ENCODE results near the gene MRPL51. TPM values are rescaled to one million over a fixed set of nuclear protein-coding genes. Genes with fewer than 3 reads are reported as not detected.
"Not testable (repeated sequence)": the region's sequence is repeated elsewhere in the genome, so short reads cannot be mapped to it uniquely, and the experiment has no call there.

MRPL51 gene
- total and polyA plus RNA-seq, 2 donors (not counting 1 experiment from before 2014, with no cell fraction given): 18.6 to 72.6 TPM

GRCh38 chr12:6478416-6478815 lies 14.6 kb downstream of the MRPL51 start:
- no peak for TF ChIP-seq EZH2 (IDR thresholded peaks at IDR 0.05; ENCODE audit: borderline replicate concordance, insufficient read depth, low read depth, low read length, poor library complexity, severe bottlenecking)
- no peak for TF ChIP-seq CTCF (IDR thresholded peaks at IDR 0.05)
- WGBS (ENCODE audit: insufficient coverage): 96% methylated on average over 20 of the region's 20 CpGs
- H2AFZ ChIP-seq (ENCODE audit: insufficient read depth, low read depth, low read length, poor library complexity, severe bottlenecking): no peak overlapping the region
- no peaks in the 10 kb centered on the region for H3K9me3 Mint-ChIP-seq (ENCODE audit: insufficient read depth)
- no peak overlapping the region for H3K27ac ChIP-seq (ENCODE audit: low read length in 2 of 2)
- H3K27me3 ChIP-seq (replicated peaks in 1 of 4; ENCODE audit: control extremely low read depth in 1 of 4, control insufficient read depth in 3 of 4, insufficient read depth in 4 of 4, low read length in 3 of 4): no peaks in the 10 kb centered on the region
- CTCF ChIA-PET: no interaction called here
- no peaks in the 10 kb centered on the region for H3K4me1 Mint-ChIP-seq
- H4K20me1 ChIP-seq (ENCODE audit: control insufficient read depth, insufficient read depth, low read length, poor library complexity, severe bottlenecking): no peaks in the 10 kb centered on the region
- ATAC-seq (ENCODE audit: low read depth) (no peak), DNase-seq (no peak)
- no peak overlapping the region for H3K27ac Mint-ChIP-seq
- H3K9ac ChIP-seq (ENCODE audit: low read length): no peak overlapping the region
- no peaks in the 10 kb centered on the region for H3K4me1 ChIP-seq (ENCODE audit: control insufficient read depth in 2 of 2, insufficient read depth in 2 of 2, low read length in 2 of 2)
- H3K79me2 ChIP-seq (ENCODE audit: control insufficient read depth, insufficient read depth, low read length): no peaks in the 10 kb centered on the region
- no peak overlapping the region for H3K4me3 Mint-ChIP-seq
- no peak overlapping the region for H3K4me3 ChIP-seq (ENCODE audit: control extremely low read depth in 1 of 5, extremely low read depth in 1 of 5, insufficient read depth in 1 of 5, low read depth in 2 of 5, low read length in 4 of 5)
- POLR2A ChIA-PET: no interaction called here
- no peaks in the 10 kb centered on the region for H3K9me3 ChIP-seq (ENCODE audit: control extremely low read depth in 1 of 3, control insufficient read depth in 2 of 3, insufficient read depth in 1 of 3, low read length in 2 of 3)
- peaks cover 18% of the 10 kb centered on the region for H3K27me3 Mint-ChIP-seq
- H3K36me3 ChIP-seq (replicated peaks in 1 of 2; ENCODE audit: control extremely low read depth in 1 of 2, control insufficient read depth in 1 of 2, extremely low read depth in 1 of 2, insufficient read depth in 2 of 2, low read length in 1 of 2): no peaks in the 10 kb centered on the region
- intact Hi-C loops (cut with micrococcal nuclease): no loop called here
- no peak overlapping the region for H3K4me2 ChIP-seq (replicated peaks; ENCODE audit: low read depth, low read length, poor library complexity, severe bottlenecking)

- POLR2A ChIA-PET: interaction anchor here (0.7 kb wide), 1 partner anchor 169 kb away, joined by 5 read pairs; no protein-coding TSS in a partner anchor
- H3K4me1 ChIP-seq (ENCODE audit: control insufficient read depth in 2 of 2, insufficient read depth in 2 of 2, low read length in 2 of 2): not testable (repeated sequence)
Observed at GRCh38 chr12:6477601-6478377, 15.3 kb downstream of the MRPL51 start.

More at GRCh38 chr12:6477601-6478377, 15.3 kb downstream of the MRPL51 start:
- H4K20me1 ChIP-seq (ENCODE audit: control insufficient read depth, insufficient read depth, low read length, poor library complexity, severe bottlenecking); H3K4me2 ChIP-seq (replicated peaks; ENCODE audit: low read depth, low read length, poor library complexity, severe bottlenecking); H3K27ac Mint-ChIP-seq; DNase-seq; H3K4me3 Mint-ChIP-seq; H3K9ac ChIP-seq (ENCODE audit: low read length); H3K9me3 Mint-ChIP-seq (ENCODE audit: insufficient read depth); H3K27me3 ChIP-seq (replicated peaks in 1 of 4; ENCODE audit: control extremely low read depth in 1 of 4, control insufficient read depth in 3 of 4, insufficient read depth in 4 of 4, low read length in 3 of 4); H3K79me2 ChIP-seq (ENCODE audit: control insufficient read depth, insufficient read depth, low read length); H3K4me1 Mint-ChIP-seq; intact Hi-C loops (cut with micrococcal nuclease); H3K9me3 ChIP-seq (ENCODE audit: control extremely low read depth in 1 of 3, control insufficient read depth in 2 of 3, insufficient read depth in 1 of 3, low read length in 2 of 3); H3K36me3 ChIP-seq (replicated peaks in 1 of 2; ENCODE audit: control extremely low read depth in 1 of 2, control insufficient read depth in 1 of 2, extremely low read depth in 1 of 2, insufficient read depth in 2 of 2, low read length in 1 of 2); H2AFZ ChIP-seq (ENCODE audit: insufficient read depth, low read depth, low read length, poor library complexity, severe bottlenecking); H3K27ac ChIP-seq (ENCODE audit: low read length in 2 of 2); H3K4me3 ChIP-seq (ENCODE audit: control extremely low read depth in 1 of 5, extremely low read depth in 1 of 5, insufficient read depth in 1 of 5, low read depth in 2 of 5, low read length in 4 of 5); ATAC-seq (ENCODE audit: low read depth): not testable (repeated sequence)
- 95% methylated on average over 36 of the region's 37 CpGs for WGBS (ENCODE audit: insufficient coverage)
- CTCF ChIA-PET: interaction anchor here (0.7 kb wide), 1 partner anchor 53 kb away, joined by 3 read pairs; no protein-coding TSS in a partner anchor
- peaks cover 18% of the 10 kb centered on the region for H3K27me3 Mint-ChIP-seq
